HepG2 (cell line): ENCODE measurements around the gene DCAF4L1. TPM values are rescaled to one million over a fixed set of nuclear protein-coding genes. Genes with fewer than 3 reads are reported as not detected.

Source experiments
- ARHGAP35 ChIP-seq: sonication (generic); formaldehyde crosslinking; IDR thresholded peaks from 2 replicates; pipeline ENCODE4 v1.9.0; 2022; ENCODE audit warnings: mild to moderate bottlenecking, inconsistent platforms, moderate library complexity, missing genetic modification reagents, borderline replicate concordance
- ASH2L ChIP-seq: fragments of 300-600, 200-600 bp; sonication (generic); IDR thresholded peaks from 2 replicates; pipeline ENCODE4 v1.7.0; 2017; ENCODE audit warnings: low read depth, mild to moderate bottlenecking, moderate library complexity, mixed read lengths, low read length; ENCODE audit not compliant: insufficient read length
- BRCA1 ChIP-seq: sonication (generic); formaldehyde crosslinking; IDR thresholded peaks from 2 replicates; pipeline ENCODE4 v1.4.0; 2020; ENCODE audit warnings: missing genetic modification reagents
- DPF2 ChIP-seq: sonication (generic); formaldehyde crosslinking; IDR thresholded peaks from 2 replicates; pipeline ENCODE4 v1.4.0; 2020; ENCODE audit warnings: mild to moderate bottlenecking, low read depth, missing genetic modification reagents, borderline replicate concordance
- FOXC1 ChIP-seq: sonication (generic); formaldehyde crosslinking; IDR thresholded peaks from 2 replicates; pipeline ENCODE4 v1.8.0; 2022; ENCODE audit warnings: mild to moderate bottlenecking, missing genetic modification reagents, borderline replicate concordance
- HDAC2 ChIP-seq: sonication (generic); formaldehyde crosslinking; IDR thresholded peaks from 2 replicates; pipeline ENCODE4 v1.4.0; 2020; ENCODE audit warnings: missing genetic modification reagents
- HNF1B ChIP-seq: sonication (generic); formaldehyde crosslinking; IDR thresholded peaks from 2 replicates; pipeline ENCODE4 v1.5.1; 2020; ENCODE audit warnings: mild to moderate bottlenecking, moderate library complexity, missing genetic modification reagents
- HOXA3 ChIP-seq: sonication (generic); formaldehyde crosslinking; IDR thresholded peaks from 2 replicates; pipeline ENCODE4 v1.5.0; 2020; ENCODE audit warnings: missing genetic modification reagents
- ISL2 ChIP-seq: sonication (generic); formaldehyde crosslinking; IDR thresholded peaks from 2 replicates; pipeline ENCODE4 v1.5.0; 2020; ENCODE audit warnings: missing genetic modification reagents
- KDM5A ChIP-seq: fragments of 200-600 bp; sonication (generic); IDR thresholded peaks from 2 replicates; pipeline ENCODE4 v1.7.0; 2018; ENCODE audit warnings: antibody characterized with exemption, mild to moderate bottlenecking, low read length, borderline replicate concordance
- MYNN ChIP-seq: sonication (generic); formaldehyde crosslinking; IDR thresholded peaks from 2 replicates; pipeline ENCODE4 v1.4.0; 2020; ENCODE audit warnings: mild to moderate bottlenecking, low read depth, missing genetic modification reagents
- PATZ1 ChIP-seq: sonication (generic); formaldehyde crosslinking; IDR thresholded peaks from 2 replicates; pipeline ENCODE4 v1.4.0; 2020; ENCODE audit warnings: missing genetic modification reagents
- PHF20 ChIP-seq: sonication (generic); formaldehyde crosslinking; IDR thresholded peaks from 2 replicates; pipeline ENCODE4 v1.5.0; 2020; ENCODE audit warnings: mild to moderate bottlenecking, missing genetic modification reagents
- RBM39 ChIP-seq: fragments of 200-400 bp; formaldehyde crosslinking; IDR thresholded peaks from one replicate; pipeline ENCODE4 v1.6.1; 2018; ENCODE audit warnings: antibody characterized with exemption, mild to moderate bottlenecking, low read depth, low read length; ENCODE audit not compliant: poor library complexity, severe bottlenecking
- RNF2 ChIP-seq: fragments of 450-650 bp; conservative IDR thresholded peaks from 2 replicates; pipeline ENCODE4 v1.6.1; 2016; ENCODE audit warnings: low read depth
- SALL2 ChIP-seq: sonication (generic); formaldehyde crosslinking; IDR thresholded peaks from 2 replicates; pipeline ENCODE4 v1.8.1; 2023; ENCODE audit warnings: mild to moderate bottlenecking, missing genetic modification reagents, inconsistent platforms
- SOX13 ChIP-seq, 3 experiments: fragments of 450-650 bp in 1 of 3; sonication (generic) in 1 of 3; formaldehyde crosslinking in 1 of 3; IDR thresholded peaks in 2 of 3; conservative IDR thresholded peaks in 1 of 3; 2 replicates each; pipeline versions ENCODE4 v1.5.0 to v1.6.1; 2016 to 2020; ENCODE audit warnings: antibody characterized with exemption in 1 of 3, mild to moderate bottlenecking in 1 of 3, missing compliant biosample characterization in 1 of 3, missing genetic modification reagents in 1 of 3, moderate library complexity in 1 of 3
- SP1 ChIP-seq, 2 experiments: fragments of 450-650 bp in 1 of 2; sonication (generic) in 1 of 2; formaldehyde crosslinking in 1 of 2; IDR thresholded peaks; 2 replicates each; pipeline versions ENCODE4 v1.4.0 to v1.6.1; 2016 to 2020; ENCODE audit warnings: missing genetic modification reagents in 1 of 2
- SP4 ChIP-seq: sonication (generic); formaldehyde crosslinking; IDR thresholded peaks from 2 replicates; pipeline ENCODE4 v1.8.1; 2023; ENCODE audit warnings: mild to moderate bottlenecking, missing genetic modification reagents
- TBL1XR1 ChIP-seq: fragments of 150-350 bp; IDR thresholded peaks from 2 replicates; pipeline ENCODE4 v1.6.1; 2014; ENCODE audit warnings: borderline replicate concordance, low read length; ENCODE audit not compliant: partially characterized antibody
- TP53 ChIP-seq: sonication (generic); formaldehyde crosslinking; conservative IDR thresholded peaks from 2 replicates; pipeline ENCODE4 v1.4.0; 2020; ENCODE audit warnings: missing genetic modification reagents
- XBP1 ChIP-seq: sonication (generic); formaldehyde crosslinking; IDR thresholded peaks from 2 replicates; pipeline ENCODE4 v1.5.0; 2020; ENCODE audit warnings: missing genetic modification reagents
- ZNF251 ChIP-seq: sonication (generic); formaldehyde crosslinking; IDR thresholded peaks from 2 replicates; pipeline ENCODE4 v1.9.0; 2021; ENCODE audit warnings: mild to moderate bottlenecking, missing genetic modification reagents
- ZNF44 ChIP-seq: sonication (generic); formaldehyde crosslinking; IDR thresholded peaks from 2 replicates; pipeline ENCODE4 v1.5.1; 2020; ENCODE audit warnings: mild to moderate bottlenecking, missing genetic modification reagents
- ZNF792 ChIP-seq: IDR thresholded peaks from 2 replicates; pipeline ENCODE4 v1.6.1; 2016
- ZNF883 ChIP-seq: sonication (generic); formaldehyde crosslinking; IDR thresholded peaks from 2 replicates; pipeline ENCODE4 v1.5.1; 2020; ENCODE audit warnings: mild to moderate bottlenecking, missing genetic modification reagents; ENCODE audit errors: not compliant biosample characterization
- polyA plus RNA-seq, 8 experiments: library from polyadenylated mRNA; depleted of rRNA in 3 of 8; stranded (reverse) in 7 of 8; unstranded in 1 of 8; fragments of >200 nt; fragmentation: Illumina TruSeq in 4 of 8; extraction: Trizol in 4 of 8; gene quantifications; 2 replicates each; pipeline versions ENCODE4 v1.2.1 to v1.2.3, GENCODE V29; 2011 to 2016; ENCODE audit warnings: low read depth in 4 of 8, missing spikeins in 1 of 8, mixed read lengths in 1 of 8; ENCODE audit not compliant: insufficient read depth in 1 of 8
- total RNA-seq, 5 experiments: library from RNA; depleted of rRNA; stranded (reverse); fragments of >200 nt; fragmentation: Illumina TruSeq; extraction: Trizol; gene quantifications; 2 replicates each; pipeline ENCODE4 v1.2.3, GENCODE V29; 2016; ENCODE audit warnings: low read depth in 1 of 5

The DCAF4L1 gene
- total and polyA plus RNA-seq, 2 of the 13 experiments (the other 11 are each of a cell fraction or from before 2014, with no cell fraction given), result 0.05 to 0.09 TPM

GRCh38 chr4:41934901-41935651 is 46.5 kb upstream of the DCAF4L1 start, which contains the start of gene TMEM33 (continued):
- TF ChIP-seq PATZ1 (CRISPR knock-in tag) (0 out of 2 replicates have a peak, but pooled peaks have one; percentile 30), ZNF251 (CRISPR knock-in tag) (no peak), SOX13 (IDR thresholded peaks at IDR 0.05) (0 out of 2 replicates have a peak, but pooled peaks have one; percentile 10), SOX13 (CRISPR knock-in tag; conservative IDR thresholded peaks at IDR 0.05 in 1 of 2, IDR thresholded peaks at IDR 0.05 in 1 of 2) (peak in 1 of 2 experiments; percentile 4; a peak in 1 of 4 replicates), RBM39 (peak; percentile 82), XBP1 (0 out of 2 replicates have a peak, but pooled peaks have one; percentile 17), SP4 (peak; percentile 65), FOXC1 (CRISPR knock-in tag) (peak; percentile 83), ARHGAP35 (CRISPR knock-in tag) (peak; percentile 76; the same call in 1 of the 2 replicates), HOXA3 (CRISPR knock-in tag) (peak; percentile 62), DPF2 (0 out of 2 replicates have a peak, but pooled peaks have one; percentile 25), MYNN (CRISPR knock-in tag) (no peak), KDM5A (peak; percentile 83), BRCA1 (0 out of 2 replicates have a peak, but pooled peaks have one; percentile 12), HNF1B (CRISPR knock-in tag) (peak; percentile 48), ZNF883 (peak; percentile 17), TP53 (CRISPR knock-in tag) (0 out of 2 replicates have a peak, but pooled peaks have one; percentile 35), HDAC2 (CRISPR knock-in tag) (peak; percentile 70; the same call in 1 of the 2 replicates), ASH2L (peak; percentile 94), ZNF792 (CRISPR knock-in tag) (0 out of 2 replicates have a peak, but pooled peaks have one; percentile 56), ISL2 (CRISPR knock-in tag) (peak; percentile 42; the same call in 1 of the 2 replicates), SALL2 (CRISPR knock-in tag) (0 out of 2 replicates have a peak, but pooled peaks have one; percentile 51), ZNF44 (CRISPR knock-in tag) (0 out of 2 replicates have a peak, but pooled peaks have one; percentile 75), PHF20 (CRISPR knock-in tag) (peak; percentile 86), TBL1XR1 (peak; percentile 61), SP1 (IDR thresholded peaks at IDR 0.05) (no peak), SP1 (CRISPR knock-in tag; IDR thresholded peaks at IDR 0.05) (peak; percentile 59), RNF2 (peak; percentile 41; the same call in 1 of the 2 replicates)
